HepG2 (cell line): ENCODE measurements around the gene MLXIPL. TPM values are rescaled to one million over a fixed set of nuclear protein-coding genes. Genes with fewer than 3 reads are reported as not detected.

Experiments used
- ATF7-NPFF ChIP-seq: sonication (generic); formaldehyde crosslinking; IDR thresholded peaks from 2 replicates; pipeline ENCODE4 v1.8.1; 2023; ENCODE audit warnings: mild to moderate bottlenecking, low read depth, missing genetic modification reagents, moderate library complexity
- MAF1 ChIP-seq: sonication (generic); formaldehyde crosslinking; IDR thresholded peaks from 2 replicates; pipeline ENCODE4 v1.5.0; 2020; ENCODE audit warnings: missing genetic modification reagents, borderline replicate concordance
- NFE2L1 ChIP-seq: sonication (generic); formaldehyde crosslinking; IDR thresholded peaks from 2 replicates; pipeline ENCODE4 v1.4.0; 2020; ENCODE audit warnings: missing genetic modification reagents, mild to moderate bottlenecking, borderline replicate concordance
- SIN3A ChIP-seq: IDR thresholded peaks from 2 replicates; pipeline ENCODE4 v1.6.1; 2011; ENCODE audit warnings: low read depth, mild to moderate bottlenecking, control low read depth, low read length, borderline replicate concordance
- ZNF234 ChIP-seq: sonication (generic); formaldehyde crosslinking; conservative IDR thresholded peaks from 2 replicates; pipeline ENCODE4 v1.5.1; 2020; ENCODE audit warnings: mild to moderate bottlenecking, missing genetic modification reagents
- ZNF326 ChIP-seq: sonication (generic); formaldehyde crosslinking; IDR thresholded peaks from 2 replicates; pipeline ENCODE4 v1.4.0; 2020; ENCODE audit warnings: missing genetic modification reagents, borderline replicate concordance
- ZNF350 ChIP-seq: sonication (generic); formaldehyde crosslinking; IDR thresholded peaks from 2 replicates; pipeline ENCODE4 v1.4.0; 2020; ENCODE audit warnings: mild to moderate bottlenecking, low read depth, missing genetic modification reagents, borderline replicate concordance
- ZNF354B ChIP-seq: sonication (generic); formaldehyde crosslinking; IDR thresholded peaks from 2 replicates; pipeline ENCODE4 v1.8.0; 2022; ENCODE audit warnings: mild to moderate bottlenecking, missing genetic modification reagents
- ZNF441 ChIP-seq: sonication (generic); formaldehyde crosslinking; IDR thresholded peaks from 2 replicates; pipeline ENCODE4 v1.7.0; 2021; ENCODE audit warnings: missing genetic modification reagents, borderline replicate concordance
- ZNF782 ChIP-seq: sonication (generic); formaldehyde crosslinking; IDR thresholded peaks from 2 replicates; pipeline ENCODE4 v1.4.0; 2020; ENCODE audit warnings: missing genetic modification reagents, mild to moderate bottlenecking, borderline replicate concordance
- ZNF841 ChIP-seq: sonication (generic); formaldehyde crosslinking; IDR thresholded peaks from 2 replicates; pipeline ENCODE4 v1.8.1; 2023; ENCODE audit warnings: missing genetic modification reagents, borderline replicate concordance
- polyA plus RNA-seq, 8 experiments: library from polyadenylated mRNA; depleted of rRNA in 3 of 8; stranded (reverse) in 7 of 8; unstranded in 1 of 8; fragments of >200 nt; fragmentation: Illumina TruSeq in 4 of 8; extraction: Trizol in 4 of 8; gene quantifications; 2 replicates each; pipeline versions ENCODE4 v1.2.1 to v1.2.3, GENCODE V29; 2011 to 2016; ENCODE audit warnings: low read depth in 4 of 8, missing spikeins in 1 of 8, mixed read lengths in 1 of 8; ENCODE audit not compliant: insufficient read depth in 1 of 8
- total RNA-seq, 5 experiments: library from RNA; depleted of rRNA; stranded (reverse); fragments of >200 nt; fragmentation: Illumina TruSeq; extraction: Trizol; gene quantifications; 2 replicates each; pipeline ENCODE4 v1.2.3, GENCODE V29; 2016; ENCODE audit warnings: low read depth in 1 of 5
- TF ChIP-seq, protein P1 (sequence below): IDR thresholded peaks from 2 replicates; pipeline ENCODE4 v1.6.1; 2016; ENCODE audit warnings: control low read depth
- TF ChIP-seq, protein P2 (sequence below): sonication (generic); formaldehyde crosslinking; IDR thresholded peaks from 2 replicates; pipeline ENCODE4 v1.4.0; 2020; ENCODE audit warnings: mild to moderate bottlenecking, missing genetic modification reagents
- TF ChIP-seq, protein P3 (sequence below): IDR thresholded peaks from 2 replicates; pipeline ENCODE4 v1.6.1; 2016
- TF ChIP-seq, protein P4 (sequence below): IDR thresholded peaks from 2 replicates; pipeline ENCODE4 v1.6.1; 2012; ENCODE audit warnings: low read depth, low read length, improper control_type of control experiment
- TF ChIP-seq, protein P5 (sequence below): sonication (generic); formaldehyde crosslinking; IDR thresholded peaks from 2 replicates; pipeline ENCODE4 v1.8.0; 2022; ENCODE audit warnings: missing genetic modification reagents, mild to moderate bottlenecking, inconsistent platforms, borderline replicate concordance
- TF ChIP-seq, protein P6 (sequence below): sonication (generic); formaldehyde crosslinking; IDR thresholded peaks from 2 replicates; pipeline ENCODE4 v1.9.0; 2021; ENCODE audit warnings: missing genetic modification reagents, mild to moderate bottlenecking, borderline replicate concordance

The MLXIPL gene
- total and polyA plus RNA-seq, 2 of the 13 experiments (the other 11 are each of a cell fraction or from before 2014, with no cell fraction given), result 51.6 to 60.1 TPM

DNA sequence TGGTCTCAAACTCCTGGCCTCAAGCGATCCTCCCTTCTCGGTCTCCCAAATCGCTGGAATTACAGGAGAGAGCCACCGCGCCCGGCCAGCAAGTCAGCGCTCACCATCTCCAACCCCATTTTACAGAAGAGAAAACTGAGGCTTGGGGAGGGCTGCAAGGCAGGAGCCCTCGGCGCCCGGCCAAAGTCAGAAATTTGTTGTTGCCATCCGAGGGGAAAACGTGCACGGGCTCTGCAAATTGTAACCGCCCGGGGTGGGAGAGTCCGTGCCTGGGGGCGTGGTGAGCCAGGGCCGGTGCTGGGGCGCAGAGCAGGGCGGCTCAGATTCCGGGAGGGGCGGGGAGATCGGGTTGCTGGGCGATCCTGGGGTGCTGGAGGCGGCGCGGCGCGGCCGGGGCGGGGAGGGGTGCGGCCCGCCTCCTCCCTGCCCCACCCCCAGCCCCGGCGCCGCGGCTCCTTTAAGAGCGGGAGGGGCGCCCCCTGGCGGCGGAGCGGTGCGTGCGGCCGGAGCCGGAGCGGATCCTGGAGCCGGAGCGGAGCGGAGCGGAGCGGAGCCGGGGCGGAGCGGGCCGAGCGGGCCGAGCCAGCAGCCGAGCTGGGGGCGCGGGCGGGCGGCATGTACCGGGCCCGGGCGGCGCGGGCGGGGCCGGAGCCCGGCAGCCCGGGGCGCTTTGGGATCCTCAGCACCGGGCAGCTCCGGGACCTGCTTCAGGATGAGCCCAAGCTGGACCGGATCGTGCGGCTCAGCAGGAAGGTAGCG, 43.2 kb upstream of the MLXIPL start, which contains the start of gene VPS37D (continued):
- TF ChIP-seq ZNF354B (CRISPR knock-in tag) (no peak), ZNF234 (CRISPR knock-in tag) (no peak), NFE2L1 (no peak), ZNF782 (CRISPR knock-in tag) (no peak), ATF7-NPFF (CRISPR knock-in tag) (peak; percentile 62; the same call in 1 of the 2 replicates), SIN3A (peak; percentile 75; the same call in 1 of the 2 replicates), ZNF441 (no peak; the same call in 1 of the 2 replicates), ZNF350 (CRISPR knock-in tag) (no peak), MAF1 (CRISPR knock-in tag) (no peak), ZNF841 (CRISPR knock-in tag) (no peak), ZNF326 (CRISPR knock-in tag) (no peak)
- TF ChIP-seq, protein P1, sequence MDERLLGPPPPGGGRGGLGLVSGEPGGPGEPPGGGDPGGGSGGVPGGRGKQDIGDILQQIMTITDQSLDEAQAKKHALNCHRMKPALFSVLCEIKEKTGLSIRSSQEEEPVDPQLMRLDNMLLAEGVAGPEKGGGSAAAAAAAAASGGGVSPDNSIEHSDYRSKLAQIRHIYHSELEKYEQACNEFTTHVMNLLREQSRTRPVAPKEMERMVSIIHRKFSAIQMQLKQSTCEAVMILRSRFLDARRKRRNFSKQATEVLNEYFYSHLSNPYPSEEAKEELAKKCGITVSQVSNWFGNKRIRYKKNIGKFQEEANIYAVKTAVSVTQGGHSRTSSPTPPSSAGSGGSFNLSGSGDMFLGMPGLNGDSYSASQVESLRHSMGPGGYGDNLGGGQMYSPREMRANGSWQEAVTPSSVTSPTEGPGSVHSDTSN (CRISPR knock-in tag), result no peak
- TF ChIP-seq, protein P2, sequence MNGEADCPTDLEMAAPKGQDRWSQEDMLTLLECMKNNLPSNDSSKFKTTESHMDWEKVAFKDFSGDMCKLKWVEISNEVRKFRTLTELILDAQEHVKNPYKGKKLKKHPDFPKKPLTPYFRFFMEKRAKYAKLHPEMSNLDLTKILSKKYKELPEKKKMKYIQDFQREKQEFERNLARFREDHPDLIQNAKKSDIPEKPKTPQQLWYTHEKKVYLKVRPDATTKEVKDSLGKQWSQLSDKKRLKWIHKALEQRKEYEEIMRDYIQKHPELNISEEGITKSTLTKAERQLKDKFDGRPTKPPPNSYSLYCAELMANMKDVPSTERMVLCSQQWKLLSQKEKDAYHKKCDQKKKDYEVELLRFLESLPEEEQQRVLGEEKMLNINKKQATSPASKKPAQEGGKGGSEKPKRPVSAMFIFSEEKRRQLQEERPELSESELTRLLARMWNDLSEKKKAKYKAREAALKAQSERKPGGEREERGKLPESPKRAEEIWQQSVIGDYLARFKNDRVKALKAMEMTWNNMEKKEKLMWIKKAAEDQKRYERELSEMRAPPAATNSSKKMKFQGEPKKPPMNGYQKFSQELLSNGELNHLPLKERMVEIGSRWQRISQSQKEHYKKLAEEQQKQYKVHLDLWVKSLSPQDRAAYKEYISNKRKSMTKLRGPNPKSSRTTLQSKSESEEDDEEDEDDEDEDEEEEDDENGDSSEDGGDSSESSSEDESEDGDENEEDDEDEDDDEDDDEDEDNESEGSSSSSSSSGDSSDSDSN (CRISPR knock-in tag), result peak; percentile 58; the same call in 1 of the 2 replicates
- TF ChIP-seq, protein P3, sequence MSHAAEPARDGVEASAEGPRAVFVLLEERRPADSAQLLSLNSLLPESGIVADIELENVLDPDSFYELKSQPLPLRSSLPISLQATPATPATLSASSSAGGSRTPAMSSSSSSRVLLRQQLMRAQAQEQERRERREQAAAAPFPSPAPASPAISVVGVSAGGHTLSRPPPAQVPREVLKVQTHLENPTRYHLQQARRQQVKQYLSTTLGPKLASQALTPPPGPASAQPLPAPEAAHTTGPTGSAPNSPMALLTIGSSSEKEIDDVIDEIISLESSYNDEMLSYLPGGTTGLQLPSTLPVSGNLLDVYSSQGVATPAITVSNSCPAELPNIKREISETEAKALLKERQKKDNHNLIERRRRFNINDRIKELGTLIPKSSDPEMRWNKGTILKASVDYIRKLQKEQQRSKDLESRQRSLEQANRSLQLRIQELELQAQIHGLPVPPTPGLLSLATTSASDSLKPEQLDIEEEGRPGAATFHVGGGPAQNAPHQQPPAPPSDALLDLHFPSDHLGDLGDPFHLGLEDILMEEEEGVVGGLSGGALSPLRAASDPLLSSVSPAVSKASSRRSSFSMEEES, result no peak
- TF ChIP-seq, protein P4, sequence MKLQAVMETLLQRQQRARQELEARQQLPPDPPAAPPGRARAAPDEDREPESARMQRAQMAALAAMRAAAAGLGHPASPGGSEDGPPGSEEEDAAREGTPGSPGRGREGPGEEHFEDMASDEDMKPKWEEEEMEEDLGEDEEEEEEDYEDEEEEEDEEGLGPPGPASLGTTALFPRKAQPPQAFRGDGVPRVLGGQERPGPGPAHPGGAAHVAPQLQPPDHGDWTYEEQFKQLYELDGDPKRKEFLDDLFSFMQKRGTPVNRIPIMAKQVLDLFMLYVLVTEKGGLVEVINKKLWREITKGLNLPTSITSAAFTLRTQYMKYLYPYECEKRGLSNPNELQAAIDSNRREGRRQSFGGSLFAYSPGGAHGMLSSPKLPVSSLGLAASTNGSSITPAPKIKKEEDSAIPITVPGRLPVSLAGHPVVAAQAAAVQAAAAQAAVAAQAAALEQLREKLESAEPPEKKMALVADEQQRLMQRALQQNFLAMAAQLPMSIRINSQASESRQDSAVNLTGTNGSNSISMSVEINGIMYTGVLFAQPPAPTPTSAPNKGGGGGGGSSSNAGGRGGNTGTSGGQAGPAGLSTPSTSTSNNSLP, result no peak
- TF ChIP-seq, protein P5, sequence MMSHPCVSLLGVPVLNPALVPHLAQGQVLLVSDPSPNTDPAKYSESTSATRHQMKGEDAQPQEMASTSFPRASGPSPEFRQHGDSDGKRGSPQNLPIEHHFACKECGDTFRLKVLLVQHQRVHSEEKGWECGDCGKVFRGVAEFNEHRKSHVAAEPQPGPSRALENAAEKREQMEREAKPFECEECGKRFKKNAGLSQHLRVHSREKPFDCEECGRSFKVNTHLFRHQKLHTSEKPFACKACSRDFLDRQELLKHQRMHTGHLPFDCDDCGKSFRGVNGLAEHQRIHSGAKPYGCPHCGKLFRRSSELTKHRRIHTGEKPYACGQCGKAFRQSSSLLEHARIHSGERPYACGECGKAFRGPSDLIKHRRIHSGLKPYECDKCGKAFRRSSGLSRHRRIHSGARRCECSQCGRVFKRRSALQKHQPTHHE, result no peak
- TF ChIP-seq, protein P6, sequence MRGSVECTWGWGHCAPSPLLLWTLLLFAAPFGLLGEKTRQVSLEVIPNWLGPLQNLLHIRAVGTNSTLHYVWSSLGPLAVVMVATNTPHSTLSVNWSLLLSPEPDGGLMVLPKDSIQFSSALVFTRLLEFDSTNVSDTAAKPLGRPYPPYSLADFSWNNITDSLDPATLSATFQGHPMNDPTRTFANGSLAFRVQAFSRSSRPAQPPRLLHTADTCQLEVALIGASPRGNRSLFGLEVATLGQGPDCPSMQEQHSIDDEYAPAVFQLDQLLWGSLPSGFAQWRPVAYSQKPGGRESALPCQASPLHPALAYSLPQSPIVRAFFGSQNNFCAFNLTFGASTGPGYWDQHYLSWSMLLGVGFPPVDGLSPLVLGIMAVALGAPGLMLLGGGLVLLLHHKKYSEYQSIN (CRISPR knock-in tag), result no peak
